Astrocyte of the cerebellum (primary cell): ENCODE data around the gene NEO1.

Experiments
- DNase-seq: peaks from one replicate; pipeline ENCODE4 v3.0.0-alpha.2; 2011; ENCODE audit warnings: low read depth
- H3K4me3 ChIP-seq: 2 replicates; pipeline ENCODE4 v1.5.1; 2011; ENCODE audit warnings: mild to moderate bottlenecking, low read depth, low read length, moderate library complexity
- CTCF ChIP-seq: IDR thresholded peaks from 2 replicates; pipeline ENCODE4 v1.5.1; 2012; ENCODE audit warnings: low read length, low read depth, moderate library complexity, mild to moderate bottlenecking; ENCODE audit errors: missing control alignments
- in situ Hi-C: cut with HindIII; loops from 2 replicates; pipeline ENCODE4 v1.10.0; 2017; ENCODE audit warnings: low sequenced_read_pairs

The NEO1 gene

GRCh38 chr15:73308305-73308704 is 256.0 kb downstream of the NEO1 start:
- no peak for TF ChIP-seq CTCF
- in situ Hi-C loops = no loop called here
- H3K4me3 ChIP-seq = no peak overlapping the region
- no peak for DNase-seq

- no peak for TF ChIP-seq CTCF
- H3K4me3 ChIP-seq = no peak overlapping the region
- in situ Hi-C loops = no loop called here
- no peak for DNase-seq
These were observed 261.6 kb downstream of the NEO1 start for GRCh38 chr15:73313861-73314260.

- no peak overlapping the region for H3K4me3 ChIP-seq
- in situ Hi-C loops = no loop called here
- no peak for TF ChIP-seq CTCF
- DNase-seq = no peak
These were observed 265.6 kb downstream of the NEO1 start for GRCh38 chr15:73317651-73318462.

- in situ Hi-C loops = no loop called here
- no peak for TF ChIP-seq CTCF
- DNase-seq = no peak
- no peak overlapping the region for H3K4me3 ChIP-seq
These were observed 266.4 kb downstream of the NEO1 start for GRCh38 chr15:73318463-73319351.

- no peak for TF ChIP-seq CTCF
- no peak for DNase-seq
- in situ Hi-C loops = no loop called here
- no peak overlapping the region for H3K4me3 ChIP-seq
These were observed 267.4 kb downstream of the NEO1 start for GRCh38 chr15:73319460-73320245.

GRCh38 chr15:73320619-73321180 is 268.4 kb downstream of the NEO1 start:
- DNase-seq = no peak
- H3K4me3 ChIP-seq = no peak overlapping the region
- in situ Hi-C loops = no loop called here
- no peak for TF ChIP-seq CTCF
